Skin of body (tissue), 2 donors: ENCODE measurements around the gene PHLDB3. TPM values are rescaled to one million over a fixed set of nuclear protein-coding genes. Genes with fewer than 3 reads are reported as not detected.

Experiments
- DNase-seq: peaks from one replicate; lab custom pipeline; 2025; lab: John Stamatoyannopoulos, UW
- total RNA-seq: library from RNA; depleted of rRNA; stranded (reverse); fragments of >200 nt; gene quantifications from one replicate; pipeline ENCODE4 v1.2.3, GENCODE V29; 2014

PHLDB3 gene
- total RNA-seq, 1 donor from 2014 or later = 19.3 TPM

DNA sequence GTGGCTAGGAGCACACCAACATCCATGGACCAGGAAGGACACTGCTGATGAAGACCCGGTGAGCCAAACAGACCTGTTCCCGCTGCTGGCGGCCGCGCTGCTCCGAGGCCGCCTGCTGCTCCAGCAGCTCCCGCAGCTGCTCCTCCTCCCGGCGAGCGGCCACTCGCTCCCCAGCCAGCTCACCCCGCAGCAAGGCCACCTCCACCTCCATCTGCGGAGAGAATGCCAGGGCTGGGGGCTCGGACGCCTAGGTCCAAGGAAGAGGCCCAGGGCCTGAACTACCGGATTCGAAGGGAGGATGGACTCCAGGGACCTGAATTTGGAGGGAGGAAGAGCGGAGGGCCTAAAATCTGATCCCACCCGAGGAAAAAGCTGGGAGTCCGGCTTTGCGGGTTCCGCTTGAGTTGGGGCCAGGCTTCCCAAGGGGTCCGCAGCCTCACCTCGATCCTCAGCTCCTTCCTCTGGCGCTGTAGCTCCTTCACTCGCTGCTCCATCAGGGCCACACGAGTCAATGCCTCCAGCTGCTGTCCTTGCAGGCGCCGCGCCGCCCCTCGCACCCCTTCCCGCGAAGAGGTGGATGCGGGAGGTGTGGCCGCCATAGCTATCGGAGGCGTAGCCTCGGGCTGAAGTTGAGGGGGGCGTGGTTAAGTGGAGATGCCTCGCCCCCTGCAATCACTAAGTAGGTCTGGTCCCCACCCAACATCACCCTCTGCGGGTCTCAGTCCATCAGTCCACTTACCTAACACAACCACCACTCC, 2.7 kb downstream of the PHLDB3 start:
- DNase-seq = no peak

- no peak for DNase-seq
Measured at GRCh38 chr19:43499042-43499441, 5.5 kb downstream of the PHLDB3 start.

DNA sequence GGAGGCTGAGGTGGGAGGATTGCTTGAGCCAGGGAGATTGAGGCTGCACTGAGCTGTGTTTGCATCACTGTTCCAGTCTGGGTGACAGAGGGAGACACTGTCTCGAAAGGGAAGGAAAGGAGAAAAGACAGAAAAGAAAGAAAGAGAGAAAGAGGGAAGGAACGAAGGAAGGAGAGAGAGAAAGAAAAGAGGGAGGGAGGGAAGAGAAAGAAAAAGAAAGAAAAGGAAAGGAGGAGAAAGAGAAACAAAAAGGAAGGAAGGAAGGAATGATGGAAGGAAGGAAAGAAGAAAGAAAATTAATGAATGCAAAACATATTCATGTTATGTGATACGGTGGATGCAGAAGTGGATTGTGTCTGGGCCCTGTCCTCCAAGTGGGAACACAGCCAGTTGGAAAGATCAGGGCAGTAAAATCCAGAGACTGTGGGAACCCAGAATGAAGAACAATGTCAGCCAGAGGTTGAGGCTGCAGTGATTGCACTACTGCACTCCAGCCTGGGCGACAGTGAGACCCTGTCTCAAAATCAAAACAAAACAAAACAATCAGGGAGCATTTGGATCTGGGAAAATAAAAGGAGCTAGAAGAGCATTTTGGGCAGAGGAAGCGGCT, 6.2 kb downstream of the PHLDB3 start:
- no peak for DNase-seq

GRCh38 chr19:43496960-43497359, 7.6 kb downstream of the PHLDB3 start:
- DNase-seq = no peak

- no peak for DNase-seq
Measured at GRCh38 chr19:43495082-43495481, 9.5 kb downstream of the PHLDB3 start.

GRCh38 chr19:43490759-43491158, 13.8 kb downstream of the PHLDB3 start:
- no peak for DNase-seq

GRCh38 chr19:43489979-43490599, 14.5 kb downstream of the PHLDB3 start:
- no peak for DNase-seq

GRCh38 chr19:43489310-43489709, 15.2 kb downstream of the PHLDB3 start:
- no peak for DNase-seq

- DNase-seq = no peak
Measured at GRCh38 chr19:43488179-43488578, 16.4 kb downstream of the PHLDB3 start.

DNA sequence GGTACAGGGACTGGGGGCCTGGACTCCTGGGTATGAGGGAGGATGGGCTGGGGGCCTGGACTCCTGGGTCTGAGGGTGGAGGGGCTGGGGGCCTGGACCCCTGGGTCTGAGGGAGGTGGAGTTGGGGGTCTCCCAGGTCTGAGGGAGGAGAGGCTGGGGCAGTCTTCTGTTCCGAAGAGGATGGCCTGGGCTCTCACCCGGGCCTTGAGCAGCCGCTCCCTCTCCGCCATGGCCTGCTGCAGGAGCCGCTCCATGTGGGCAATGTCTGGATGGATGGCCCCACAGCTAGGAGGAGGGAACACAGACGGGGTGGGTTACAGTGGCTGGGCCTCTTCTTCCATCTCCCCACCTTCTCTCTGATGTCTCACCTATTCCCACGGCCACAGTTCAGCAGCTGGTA, 18.1 kb downstream of the PHLDB3 start:
- no peak for DNase-seq

DNA sequence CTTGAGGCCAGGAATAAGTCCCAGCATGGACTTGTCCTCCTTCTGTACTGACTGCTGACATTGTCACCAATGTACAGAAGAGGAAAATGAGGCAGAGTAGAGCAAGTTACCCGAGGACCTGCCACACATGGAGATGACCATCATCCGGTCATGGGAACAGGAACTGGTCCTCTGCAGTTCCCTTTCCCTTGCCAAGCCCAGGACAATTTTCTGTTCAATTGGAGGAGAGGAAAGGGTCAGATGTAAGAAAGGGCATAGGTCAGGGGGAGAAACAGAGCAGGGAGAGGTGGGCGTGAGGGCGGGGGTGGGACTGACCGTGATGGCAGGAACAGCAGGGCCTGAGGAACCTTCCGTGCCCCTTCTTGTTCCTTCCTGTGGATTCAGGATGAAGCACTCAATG, 18.6 kb downstream of the PHLDB3 start:
- DNase-seq = no peak

- no peak for DNase-seq
Measured at GRCh38 chr19:43483281-43483680, 21.3 kb downstream of the PHLDB3 start.

GRCh38 chr19:43482193-43482592, 22.4 kb downstream of the PHLDB3 start:
- DNase-seq = no peak

DNA sequence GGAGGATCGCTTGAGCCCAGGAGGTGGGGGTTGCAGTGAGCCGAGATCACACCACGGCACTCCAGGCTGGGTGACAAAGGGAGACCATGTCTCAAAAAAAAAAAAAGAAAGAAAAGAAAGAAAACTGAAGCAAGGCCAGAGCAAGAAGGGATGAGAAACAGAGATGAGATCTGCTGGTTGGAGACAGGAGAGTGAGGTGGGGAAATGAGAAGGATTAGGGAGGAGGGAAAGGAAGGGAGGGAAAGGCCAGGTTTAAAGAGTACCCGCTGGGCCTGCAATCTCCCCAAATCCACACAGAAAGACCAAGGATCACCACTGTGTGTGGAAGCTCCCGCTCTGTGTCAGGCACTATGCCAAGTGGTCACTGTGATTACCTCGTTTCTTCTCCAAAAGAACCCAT, 22.8 kb downstream of the PHLDB3 start:
- no peak for DNase-seq

DNA sequence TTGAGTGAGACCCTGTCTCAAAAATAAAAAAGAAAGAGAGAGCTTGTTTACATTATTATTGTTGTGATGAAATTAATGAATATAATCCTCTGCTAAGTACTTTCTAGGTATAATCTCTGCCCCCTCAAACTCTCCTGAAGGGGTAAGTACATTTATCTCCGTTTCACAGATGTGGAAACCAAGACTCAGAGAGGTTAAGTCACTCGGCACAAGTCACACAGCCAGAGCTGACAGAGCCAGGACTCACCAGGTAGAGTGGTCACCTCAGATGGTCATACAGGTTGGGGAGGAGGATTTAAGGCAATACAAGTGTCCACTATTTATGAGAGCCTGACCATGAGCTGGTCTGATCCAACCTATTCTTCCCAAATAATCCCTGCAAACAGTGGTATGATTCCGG, 24.0 kb downstream of the PHLDB3 start:
- no peak for DNase-seq

DNA sequence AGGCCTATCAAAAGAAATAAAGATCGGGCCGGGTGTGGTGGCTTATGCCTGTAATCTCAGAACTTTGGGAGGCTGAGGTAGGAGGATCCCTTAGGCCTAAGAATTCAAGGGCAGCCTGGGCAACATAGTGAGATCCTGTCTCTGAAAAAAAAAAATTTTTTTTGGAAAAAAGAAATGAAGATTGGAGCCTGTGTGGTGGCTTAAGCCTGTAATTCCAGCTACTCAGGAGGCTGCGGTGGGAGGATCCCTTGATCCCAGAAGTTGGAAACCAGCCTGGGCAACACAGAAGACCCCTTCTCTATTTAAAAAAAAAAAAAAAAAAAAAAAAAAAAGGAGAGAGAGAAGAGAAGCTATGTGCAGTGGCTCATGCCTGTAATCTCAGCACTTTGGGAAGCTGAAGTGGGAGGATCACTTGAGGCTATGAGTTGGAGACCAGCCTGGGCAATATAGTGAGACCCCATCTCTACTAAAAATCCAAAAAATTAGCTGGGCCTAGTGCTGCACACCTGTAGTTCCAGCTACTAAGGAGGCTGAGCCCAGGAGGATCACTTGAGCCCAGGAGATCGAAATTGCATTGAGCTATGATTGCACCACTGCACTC, 24.5 kb downstream of the PHLDB3 start:
- no peak for DNase-seq

- DNase-seq = no peak
Measured at GRCh38 chr19:43479226-43479625, 25.3 kb downstream of the PHLDB3 start.

GRCh38 chr19:43478323-43478722, 26.2 kb downstream of the PHLDB3 start:
- no peak for DNase-seq

DNA sequence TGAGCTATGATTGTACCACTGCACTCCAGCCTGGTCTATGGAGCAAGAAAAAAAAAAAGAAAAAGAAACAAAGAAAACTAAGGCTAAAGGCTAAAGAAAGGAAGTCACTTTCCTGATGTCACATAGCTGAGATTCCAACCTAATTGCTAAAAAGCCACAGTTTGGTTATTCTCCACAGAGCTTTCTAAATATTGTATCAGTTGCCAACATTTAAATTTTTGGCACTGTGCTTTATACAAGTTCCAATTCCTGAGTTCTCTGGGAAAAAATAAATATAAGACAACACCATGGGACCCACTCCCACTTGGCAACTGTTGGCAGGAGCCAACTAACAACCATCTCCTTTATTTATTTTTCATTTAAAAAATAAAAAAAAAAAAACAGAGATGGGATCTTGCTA, 27.9 kb downstream of the PHLDB3 start:
- DNase-seq = no peak

GRCh38 chr19:43474986-43475705, 29.4 kb downstream of the PHLDB3 start:
- DNase-seq = peak; percentile 73

GRCh38 chr19:43474487-43474886, 30.1 kb downstream of the PHLDB3 start:
- no peak for DNase-seq

DNA sequence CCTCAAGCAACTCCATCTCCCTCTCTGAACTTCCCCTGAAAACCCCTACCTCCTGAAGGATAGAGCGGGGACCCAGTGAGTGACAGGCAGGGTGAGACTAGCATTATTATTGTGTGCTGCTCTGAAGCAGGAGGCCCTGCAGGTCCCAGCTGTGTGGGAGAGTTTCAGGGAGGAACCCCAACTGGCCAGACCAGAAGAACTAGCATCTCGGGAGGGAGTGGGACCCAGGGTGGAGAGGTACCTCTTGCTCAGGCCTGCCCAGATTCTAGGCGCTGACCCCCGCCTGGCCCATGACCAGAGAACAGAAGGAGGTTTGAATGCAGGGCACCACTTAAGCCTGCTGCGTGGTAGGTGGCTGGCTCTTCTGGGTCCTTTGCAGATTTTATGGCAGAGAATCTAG, 33.5 kb downstream of the PHLDB3 start:
- DNase-seq = no peak
